HG02798 (cell line): ENCODE data around the gene ZNHIT1.
A peak's percentile ranks its signal among the peaks of the same experiment; 100 is the strongest.

Source experiments
- ATAC-seq: cut with Tn5 transposase; IDR thresholded peaks from one replicate; pipeline ENCODE4 v1.9.1; 2021; ENCODE audit warnings: mild to moderate bottlenecking; ENCODE audit not compliant: unreplicated experiment, poor library complexity

Gene ZNHIT1

GRCh38 chr7:101216001-101216859 lies 1.7 kb upstream of the ZNHIT1 start:
- ATAC-seq, result no peak

DNA sequence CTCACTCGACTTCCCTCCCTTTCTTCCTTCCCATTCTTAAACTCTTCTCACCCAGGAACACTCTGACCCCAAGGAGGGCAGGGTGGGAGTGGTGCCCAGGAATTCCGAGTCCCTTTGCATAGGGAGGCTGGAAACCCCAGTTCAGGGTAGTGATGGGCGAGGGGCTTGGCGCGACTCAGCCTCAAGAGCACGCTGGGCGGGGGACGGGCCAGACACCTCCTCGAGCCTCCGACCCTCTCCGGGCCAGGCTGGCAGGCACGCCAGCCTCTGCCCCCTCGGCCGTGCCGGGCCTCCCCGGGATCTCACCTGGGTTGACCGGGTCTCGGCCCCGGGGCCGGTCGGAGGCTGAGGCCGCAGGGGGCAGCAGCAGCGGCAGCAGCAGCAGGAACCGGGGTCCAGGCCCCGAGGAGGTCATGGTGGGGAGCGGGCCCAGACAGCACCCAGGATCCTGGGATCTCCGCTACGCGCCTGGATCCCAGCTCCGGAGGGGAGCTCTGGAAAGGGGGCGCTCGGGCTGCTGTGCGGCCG lies 1.0 kb upstream of the ZNHIT1 start:
- peak; percentile 17 for ATAC-seq

GRCh38 chr7:101218236-101219125 lies 516 bp downstream of the ZNHIT1 start:
- no peak for ATAC-seq

- no peak for ATAC-seq
Observed at GRCh38 chr7:101220295-101220694, 2.3 kb downstream of the ZNHIT1 start.

DNA sequence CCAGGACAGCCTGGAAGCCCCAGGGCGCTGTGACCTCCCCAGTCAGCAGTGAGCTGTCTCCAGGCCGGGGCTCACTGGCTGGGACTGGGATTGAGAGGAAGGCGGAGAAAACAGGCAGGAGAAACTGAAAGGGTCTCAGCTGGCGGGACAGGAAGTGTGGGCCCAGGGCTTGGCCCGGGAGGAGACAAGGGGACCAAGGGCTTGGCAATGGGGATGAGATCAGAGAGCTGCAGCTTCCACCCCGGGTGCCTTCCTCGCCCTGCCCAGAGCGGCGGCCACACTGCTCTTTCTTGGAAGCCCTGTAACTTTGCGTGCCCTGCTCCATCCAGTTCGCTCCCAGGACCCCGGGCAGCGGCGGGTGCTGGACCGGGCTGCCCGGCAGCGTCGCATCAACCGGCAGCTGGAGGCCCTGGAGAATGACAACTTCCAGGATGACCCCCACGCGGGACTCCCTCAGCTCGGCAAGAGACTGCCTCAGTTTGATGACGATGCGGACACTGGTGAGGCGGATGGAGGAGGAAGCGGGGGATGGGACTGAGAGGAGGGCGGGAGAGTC lies 4.4 kb downstream of the ZNHIT1 start:
- no peak for ATAC-seq

- no peak for ATAC-seq
Observed at GRCh38 chr7:101223528-101223927, 5.6 kb downstream of the ZNHIT1 start.

DNA sequence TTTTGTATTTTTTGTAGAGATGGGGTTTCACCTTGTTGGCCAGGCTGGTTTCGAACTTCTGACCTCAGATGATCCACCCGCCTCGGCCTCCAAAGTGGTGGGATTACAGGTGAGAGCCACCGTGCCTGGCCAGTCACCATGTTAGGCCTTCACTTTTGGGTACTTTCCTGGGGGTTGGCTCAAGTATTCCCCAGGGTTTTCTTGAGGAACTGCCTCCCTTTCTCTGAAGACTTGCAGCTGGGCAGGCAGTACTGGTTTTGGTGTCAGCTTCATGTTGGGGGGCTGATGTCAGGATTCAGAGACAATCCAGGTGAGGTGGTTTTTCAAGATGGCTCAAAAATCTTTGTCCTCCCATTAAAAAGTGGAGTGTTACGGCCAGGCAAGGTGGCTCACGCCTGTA lies 7.7 kb downstream of the ZNHIT1 start:
- no peak for ATAC-seq

DNA sequence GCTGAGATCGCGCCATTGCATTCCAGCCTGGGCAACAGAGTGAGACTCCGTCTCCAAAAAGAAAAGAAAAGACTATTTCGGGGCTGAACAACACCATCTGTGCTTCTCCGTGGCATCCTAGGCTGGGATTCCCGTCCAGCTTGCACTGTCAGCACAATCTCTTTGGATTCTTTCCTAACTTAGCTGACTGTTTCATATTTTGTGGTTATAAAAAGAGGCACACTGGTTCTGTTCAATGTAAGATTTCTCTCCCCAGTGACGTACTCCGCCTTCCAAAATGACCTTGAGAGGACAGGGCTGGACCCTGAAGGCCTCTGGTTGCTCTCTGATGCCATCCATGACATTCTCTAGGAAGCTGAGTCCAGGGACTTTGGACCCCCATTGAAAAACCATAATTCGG lies 8.8 kb downstream of the ZNHIT1 start:
- ATAC-seq, result no peak

DNA sequence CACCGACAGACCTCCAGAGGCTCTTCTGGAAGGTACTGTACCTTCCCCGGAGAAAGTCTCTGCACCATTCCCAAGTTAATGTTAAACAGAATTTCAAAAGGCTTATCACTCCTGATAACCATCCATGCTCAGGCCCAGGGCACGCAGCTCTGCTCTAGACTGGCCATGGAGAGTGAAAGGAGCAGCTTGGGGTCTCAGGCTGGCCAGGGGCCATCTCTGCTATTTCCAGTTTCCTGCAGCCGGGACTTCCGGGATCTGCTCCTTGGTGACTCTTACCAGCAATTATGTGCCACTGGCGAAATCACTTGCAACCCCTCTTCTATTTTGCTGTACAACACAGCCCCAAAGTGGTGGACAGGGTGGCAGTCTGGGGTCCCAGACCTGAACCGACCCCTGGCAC lies 13.7 kb downstream of the ZNHIT1 start:
- no peak for ATAC-seq

DNA sequence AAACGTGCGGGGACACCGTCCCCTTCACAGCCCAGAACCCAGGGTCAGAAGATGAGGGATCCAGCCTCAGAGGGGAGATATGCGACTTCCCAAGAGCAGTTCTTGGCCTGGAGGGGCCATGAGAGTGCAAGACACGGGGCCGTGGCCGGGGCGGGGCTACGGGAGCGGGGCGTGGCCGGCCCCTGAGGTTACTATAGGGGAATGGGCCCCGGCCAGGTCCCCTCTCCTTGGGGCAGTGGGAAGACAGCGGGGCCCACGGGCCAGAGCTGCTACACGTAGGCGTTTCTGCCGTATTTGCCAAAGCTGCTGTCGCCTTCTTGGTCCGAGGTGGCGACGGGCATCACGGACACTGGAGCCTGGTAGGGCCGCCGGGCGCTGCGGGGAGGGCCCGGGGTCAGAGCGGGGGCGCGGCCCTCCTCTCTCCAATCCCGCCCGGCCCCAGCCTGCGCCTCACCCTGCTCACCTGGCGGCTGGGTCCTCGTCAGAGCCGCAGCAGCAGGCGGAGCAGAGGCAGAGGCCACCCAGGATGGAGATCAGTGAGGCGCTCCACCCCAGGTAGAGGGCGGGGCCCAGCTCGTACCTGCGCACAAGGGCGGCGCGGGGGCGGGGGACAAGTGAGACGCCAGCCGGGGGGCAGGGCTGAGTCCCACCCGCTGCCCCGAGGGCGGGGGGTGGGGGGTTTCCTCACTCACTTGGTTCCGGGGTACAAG lies 14.3 kb downstream of the ZNHIT1 start:
- no peak for ATAC-seq

DNA sequence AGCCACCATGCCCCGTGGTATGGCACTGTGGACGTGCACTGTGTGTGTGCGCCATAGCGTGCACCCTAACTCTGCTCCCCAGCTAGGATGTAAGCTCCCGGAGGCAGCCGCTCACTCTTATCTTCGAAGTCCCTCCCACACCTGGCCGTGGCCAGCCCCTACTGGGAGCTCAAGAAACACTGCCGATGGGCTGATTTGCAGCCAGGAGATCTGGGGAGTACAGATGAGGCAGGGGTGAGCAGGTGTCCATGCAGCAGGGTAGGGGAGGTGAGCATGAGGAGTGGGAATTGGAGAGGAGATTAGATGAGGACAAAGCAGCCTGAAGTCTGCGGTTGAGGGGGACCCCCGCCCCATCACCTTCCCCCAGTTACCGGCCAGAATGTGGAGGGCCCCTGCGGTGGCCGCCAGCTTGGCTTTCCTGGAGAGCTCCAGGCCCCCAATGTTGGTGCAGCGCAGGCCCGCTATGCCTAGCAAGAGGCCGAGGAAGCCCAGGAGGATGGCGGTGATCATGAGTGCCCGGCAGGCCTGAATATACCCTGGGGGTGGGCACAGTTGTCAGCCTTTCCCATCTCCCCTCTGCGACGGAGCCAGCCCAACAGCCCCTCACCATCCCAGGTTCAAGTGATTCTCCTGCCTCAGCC lies 16.1 kb downstream of the ZNHIT1 start:
- no peak for ATAC-seq

DNA sequence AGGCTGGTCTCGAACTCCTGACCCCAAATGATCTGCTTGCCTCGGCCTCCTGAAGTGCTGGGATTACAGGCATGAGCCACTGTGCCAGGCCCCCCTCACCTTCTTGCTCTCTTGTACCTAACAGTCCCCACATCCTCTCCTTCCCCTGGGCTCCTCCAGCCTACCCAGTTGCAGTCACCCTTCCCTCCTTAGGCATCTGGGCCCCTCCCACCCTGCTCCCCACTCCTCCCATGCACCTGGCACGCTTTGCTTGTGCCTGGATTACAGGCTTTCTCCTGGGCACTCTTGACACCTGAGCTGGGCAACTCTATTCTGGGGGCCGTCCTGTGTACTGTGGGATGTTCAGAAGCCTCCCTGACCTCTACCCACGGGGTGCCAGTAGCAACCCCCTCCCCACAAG lies 16.7 kb downstream of the ZNHIT1 start:
- ATAC-seq, result no peak

DNA sequence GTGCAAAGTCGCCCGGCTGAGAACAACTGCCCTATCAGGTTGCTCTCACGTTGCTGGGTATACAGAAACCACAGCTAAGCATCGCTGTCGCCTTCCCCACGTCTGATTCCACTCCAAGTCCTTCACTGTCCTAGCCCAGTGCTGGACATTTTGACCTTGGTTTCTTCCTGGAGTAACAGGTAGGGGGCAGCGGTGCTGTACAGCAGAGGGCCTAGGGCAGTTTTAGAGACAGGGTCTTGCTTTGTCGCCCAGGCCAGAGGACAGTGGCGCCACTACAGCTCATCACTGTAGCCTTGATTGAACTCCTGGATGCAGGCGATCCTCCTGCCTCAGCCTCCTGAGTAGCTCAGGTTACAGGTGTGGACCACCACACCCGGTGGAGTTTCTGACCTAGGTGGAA lies 17.1 kb downstream of the ZNHIT1 start:
- no peak for ATAC-seq

GRCh38 chr7:101235522-101235921 lies 17.6 kb downstream of the ZNHIT1 start:
- no peak for ATAC-seq

GRCh38 chr7:101236292-101236835 lies 18.4 kb downstream of the ZNHIT1 start:
- no peak for ATAC-seq

DNA sequence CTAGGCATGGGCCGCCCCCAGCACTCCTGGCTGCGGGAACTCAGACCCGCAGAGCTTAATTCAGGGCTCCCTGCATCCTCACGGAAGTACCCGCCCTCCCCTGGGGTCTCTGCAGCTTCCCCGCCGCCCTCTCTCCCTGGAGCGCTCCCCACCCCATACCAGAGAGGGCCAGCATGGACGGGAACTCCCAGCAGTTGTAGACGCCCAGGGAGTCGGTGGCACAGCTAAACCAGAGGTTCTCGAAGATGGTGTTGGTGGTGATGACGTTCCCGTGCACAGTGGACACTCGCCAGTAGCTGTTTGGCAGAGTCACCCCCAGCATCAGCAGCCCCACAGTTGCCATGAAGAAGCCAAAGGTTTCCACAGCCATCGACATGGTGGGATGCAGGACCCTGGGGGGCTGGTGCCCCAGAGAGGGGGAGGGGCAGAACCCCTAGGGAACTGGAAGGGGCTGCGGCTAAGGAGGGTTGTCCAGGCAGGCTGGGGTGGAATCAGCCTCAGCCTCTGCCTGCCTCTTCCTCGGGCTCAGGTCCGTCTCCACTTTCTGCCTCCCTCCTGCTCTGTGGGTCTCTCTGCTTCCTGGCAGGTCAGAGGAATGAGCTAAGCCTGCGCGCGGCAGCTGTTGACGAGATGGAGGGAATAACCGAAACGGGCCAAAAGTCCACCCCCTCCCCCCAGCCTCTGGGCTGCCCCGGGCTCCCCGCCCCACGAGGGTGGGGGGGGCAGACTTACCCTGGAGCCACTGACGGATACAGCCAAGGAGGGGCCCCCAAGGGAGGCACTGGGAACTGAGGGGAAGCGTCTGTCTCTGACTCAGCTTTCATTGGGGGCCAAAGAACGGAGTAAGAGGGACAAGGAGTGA lies 19.5 kb downstream of the ZNHIT1 start, which contains the start of gene CLDN15:
Gene CLDN15, minus strand, starts transcription at position 597 of the 862 bp plus-strand sequence. Its CDS starts 221 bp downstream, at position 376.
- no peak for ATAC-seq

DNA sequence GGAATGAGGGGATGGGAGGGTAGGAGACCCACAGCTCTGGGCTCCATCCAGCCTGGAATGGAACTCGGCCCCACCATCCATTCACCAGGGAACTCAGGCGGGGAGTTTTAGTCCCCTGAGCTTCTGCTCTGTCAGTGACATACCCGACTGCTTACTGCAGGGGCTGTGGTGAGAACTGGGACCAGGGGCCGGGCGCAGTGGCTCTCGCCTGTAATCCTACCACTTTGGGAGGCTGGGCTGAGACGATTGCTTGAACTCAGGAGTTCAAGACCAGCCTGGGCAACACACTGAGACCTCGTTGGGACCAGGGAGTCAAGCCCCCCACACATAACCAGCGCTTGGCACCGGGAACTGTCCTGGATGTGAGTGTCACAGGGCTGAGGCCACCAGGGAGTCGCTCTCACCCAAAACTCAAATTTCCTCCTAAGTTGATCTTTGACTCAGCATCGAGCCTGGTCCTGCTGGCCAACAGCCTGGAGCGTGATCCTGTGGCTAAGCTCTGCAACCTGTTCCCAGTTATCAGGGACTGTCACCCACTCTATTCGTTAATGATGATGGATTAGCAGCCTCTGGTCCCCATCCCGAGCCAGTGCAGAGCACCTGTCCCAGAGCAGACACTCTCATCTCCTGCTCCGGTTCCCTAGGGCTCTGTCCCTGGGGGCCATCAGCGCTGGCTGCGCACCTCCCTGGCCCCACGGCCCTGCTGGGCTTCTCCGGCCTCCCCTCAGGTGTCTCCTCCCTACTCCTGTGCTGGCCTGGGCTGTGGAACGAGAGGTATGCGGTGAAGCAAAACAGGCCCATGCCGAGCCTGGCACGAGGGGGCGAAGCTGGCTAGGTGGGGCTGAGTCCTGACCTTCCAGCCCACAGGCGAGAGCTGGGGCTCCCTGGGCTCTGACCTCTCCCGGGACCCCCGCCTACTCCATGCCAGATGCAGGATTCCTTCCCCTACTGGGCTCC lies 20.5 kb downstream of the ZNHIT1 start:
- ATAC-seq, result no peak
